ENCODE results near the gene PNPLA6. TPM values are rescaled to one million over a fixed set of nuclear protein-coding genes. Genes with fewer than 3 reads are reported as not detected.
A peak's percentile ranks its signal among the peaks of the same experiment; 100 is the strongest.

PNPLA6 gene
- total RNA-seq, 4 donors from 2014 or later, result 39.7 to 74.1 (median 50.1) TPM

GRCh38 chr19:7522923-7523667 is 12.4 kb upstream of the PNPLA6 start:
- Histone ChIP-seq H3K27ac (peak overlapping the region in 3 of 4 donors; percentile 73 to 86 (median 78)), H3K27me3 (no peaks in the 10 kb centered on the region), H3K4me1 (peaks cover 19 to 33% (median 21%) of the 10 kb centered on the region in 3 donors), H3K9me3 (no peaks in the 10 kb centered on the region), H3K4me3 (peak overlapping the region; percentile 71 to 91 (median 84)), H3K36me3 (peaks cover 4 to 60% (median 19%) of the 10 kb centered on the region in 3 donors)
- TF ChIP-seq CTCF (IDR thresholded peaks at IDR 0.05) (no peak), POLR2A (IDR thresholded peaks at IDR 0.05) (no peak)
- DNase-seq, result no peak
- intact Hi-C loops (cut with DNase I), result loop anchor here (10.0 kb wide), 1 partner anchor 138 kb away; no protein-coding TSS in a partner anchor
- WGBS, 2 donors, result 10 to 11% methylated on average over 8 to 12 of the region's 23 CpGs

GRCh38 chr19:7524523-7524922 is 11.0 kb upstream of the PNPLA6 start:
- H3K36me3 ChIP-seq, result peaks cover 10 to 68% (median 26%) of the 10 kb centered on the region in 3 donors
- intact Hi-C loops (cut with DNase I), result loop anchor here (10.0 kb wide), 1 partner anchor 140 kb away; no protein-coding TSS in a partner anchor

GRCh38 chr19:7524992-7525739 is 10.4 kb upstream of the PNPLA6 start:
- H3K4me1 ChIP-seq, result peaks cover 19 to 33% (median 21%) of the 10 kb centered on the region in 3 donors
- no peaks in the 10 kb centered on the region for H3K27me3 ChIP-seq
- no peak overlapping the region for H3K27ac ChIP-seq
- no peak for DNase-seq
- H3K4me3 ChIP-seq, result no peak overlapping the region
- intact Hi-C loops (cut with DNase I), result loop anchor here (10.0 kb wide), 1 partner anchor 140 kb away; no protein-coding TSS in a partner anchor
- H3K36me3 ChIP-seq, result peaks cover 15 to 68% (median 21%) of the 10 kb centered on the region in 3 donors
- TF ChIP-seq CTCF (IDR thresholded peaks at IDR 0.05) (no peak), POLR2A (IDR thresholded peaks at IDR 0.05) (no peak)
- 82 to 91% methylated on average over 10 of the region's 20 CpGs for WGBS, 2 donors
- no peaks in the 10 kb centered on the region for H3K9me3 ChIP-seq

More at GRCh38 chr19:7524523-7524922, 11.0 kb upstream of the PNPLA6 start:
- TF ChIP-seq POLR2A (IDR thresholded peaks at IDR 0.05) (no peak), CTCF (IDR thresholded peaks at IDR 0.05) (no peak)
- no peak for DNase-seq
- peaks cover 19 to 33% (median 21%) of the 10 kb centered on the region in 3 donors for H3K4me1 ChIP-seq
- no peak overlapping the region for H3K27ac ChIP-seq
- H3K9me3 ChIP-seq, result no peaks in the 10 kb centered on the region
- no peaks in the 10 kb centered on the region for H3K27me3 ChIP-seq
- H3K4me3 ChIP-seq, result no peak overlapping the region
- 91 to 98% methylated on average over 4 to 5 of the region's 5 CpGs for WGBS, 2 donors

- Histone ChIP-seq H3K9me3 (no peaks in the 10 kb centered on the region), H3K27ac (no peak overlapping the region), H3K4me1 (peaks cover 19 to 32% (median 21%) of the 10 kb centered on the region in 3 donors), H3K27me3 (no peaks in the 10 kb centered on the region), H3K36me3 (peaks cover 17 to 70% (median 20%) of the 10 kb centered on the region in 3 donors), H3K4me3 (no peak overlapping the region)
- WGBS, 2 donors, result 75 to 76% methylated on average over 11 to 13 of the region's 31 CpGs
- intact Hi-C loops (cut with DNase I), result loop anchor here (10.0 kb wide), 1 partner anchor 141 kb away; no protein-coding TSS in a partner anchor
- no peak for DNase-seq
- TF ChIP-seq POLR2A (IDR thresholded peaks at IDR 0.05), result no peak
- no peak for TF ChIP-seq CTCF (IDR thresholded peaks at IDR 0.05)
These were observed 9.2 kb upstream of the PNPLA6 start for GRCh38 chr19:7526059-7526929.
